Liver (tissue), 9 donors: ENCODE measurements around the gene HBG1. TPM values are rescaled to one million over a fixed set of nuclear protein-coding genes. Genes with fewer than 3 reads are reported as not detected.

Experiments
- DNase-seq: peaks from one replicate; pipeline ENCODE4 v3.0.0-alpha.2; 2017; ENCODE audit warnings: low spot score
- H3K27ac ChIP-seq, 2 donors: one replicate each; pipeline ENCODE4 v1.7.0; 2013; ENCODE audit warnings: inconsistent platforms in 2 of 2, low read length in 2 of 2, control low read depth in 1 of 2, low read depth in 1 of 2, mild to moderate bottlenecking in 1 of 2
- H3K27me3 ChIP-seq, 4 donors: one replicate each; pipeline versions ENCODE4 v1.6.1 to v1.7.0; 2013; ENCODE audit warnings: low read length in 3 of 4, inconsistent platforms in 1 of 4, mild to moderate bottlenecking in 1 of 4, moderate library complexity in 1 of 4; ENCODE audit not compliant: control insufficient read depth in 4 of 4, insufficient read depth in 4 of 4
- H3K36me3 ChIP-seq, 4 donors: one replicate each; pipeline versions ENCODE4 v1.6.1 to v1.7.0; 2013; ENCODE audit warnings: low read length in 3 of 4, mild to moderate bottlenecking in 3 of 4, low read depth in 1 of 4, moderate library complexity in 1 of 4; ENCODE audit not compliant: control insufficient read depth in 4 of 4, insufficient read depth in 3 of 4
- H3K4me1 ChIP-seq, 4 donors: one replicate each; pipeline versions ENCODE4 v1.6.1 to v1.7.0; 2013; ENCODE audit warnings: low read length in 3 of 4, mild to moderate bottlenecking in 3 of 4, moderate library complexity in 1 of 4; ENCODE audit not compliant: control insufficient read depth in 4 of 4, insufficient read depth in 4 of 4
- H3K4me3 ChIP-seq, 3 donors: one replicate each; pipeline versions ENCODE4 v1.6.1 to v1.7.0; 2013; ENCODE audit warnings: low read length in 3 of 3, control low read depth in 1 of 3, low read depth in 1 of 3, mild to moderate bottlenecking in 1 of 3
- H3K9ac ChIP-seq, 2 donors: one replicate each; pipeline ENCODE4 v1.7.0; 2013; ENCODE audit warnings: low read length in 2 of 2, mild to moderate bottlenecking in 2 of 2, moderate library complexity in 2 of 2, control low read depth in 1 of 2, low read depth in 1 of 2
- H3K9me3 ChIP-seq, 4 donors: one replicate each; pipeline versions ENCODE4 v1.6.1 to v1.7.0; 2013; ENCODE audit warnings: low read length in 3 of 4; ENCODE audit not compliant: control insufficient read depth in 4 of 4
- FOXA1 ChIP-seq: IDR thresholded peaks from 2 replicates; pipeline ENCODE4 v1.6.1; 2016; ENCODE audit warnings: antibody characterized with exemption
- FOXA2 ChIP-seq: IDR thresholded peaks from 2 replicates; pipeline ENCODE4 v1.6.1; 2016; ENCODE audit warnings: antibody characterized with exemption
- GABPA ChIP-seq, 2 donors: IDR thresholded peaks in 1 of 2; conservative IDR thresholded peaks in 1 of 2; 2 replicates each; pipeline ENCODE4 v1.6.1; 2016; ENCODE audit warnings: antibody characterized with exemption in 2 of 2, mild to moderate bottlenecking in 1 of 2, moderate library complexity in 1 of 2
- HNF4A ChIP-seq, 2 donors: conservative IDR thresholded peaks; 2 replicates each; pipeline ENCODE4 v1.6.1; 2016; ENCODE audit warnings: antibody characterized with exemption in 2 of 2, mild to moderate bottlenecking in 2 of 2
- HNF4G ChIP-seq: IDR thresholded peaks from 2 replicates; pipeline ENCODE4 v1.6.1; 2016; ENCODE audit warnings: antibody characterized with exemption
- JUND ChIP-seq, 2 donors: IDR thresholded peaks; 2 replicates each; pipeline ENCODE4 v1.6.1; 2016; ENCODE audit warnings: antibody characterized with exemption in 2 of 2
- NR2F2 ChIP-seq: IDR thresholded peaks from 2 replicates; pipeline ENCODE4 v1.6.1; 2016; ENCODE audit warnings: antibody characterized with exemption
- RAD21 ChIP-seq, 2 donors: IDR thresholded peaks; 2 replicates each; pipeline ENCODE4 v1.6.1; 2016; ENCODE audit warnings: antibody characterized with exemption in 2 of 2, mild to moderate bottlenecking in 2 of 2
- RXRA ChIP-seq, 2 donors: IDR thresholded peaks; 2 replicates each; pipeline ENCODE4 v1.6.1; 2017 to 2018; ENCODE audit warnings: antibody characterized with exemption in 2 of 2, mild to moderate bottlenecking in 1 of 2
- SP1 ChIP-seq: IDR thresholded peaks from 2 replicates; pipeline ENCODE4 v1.6.1; 2018; ENCODE audit warnings: antibody characterized with exemption, mild to moderate bottlenecking
- TAF1 ChIP-seq: conservative IDR thresholded peaks from 2 replicates; pipeline ENCODE4 v1.6.1; 2016; ENCODE audit warnings: antibody characterized with exemption, mild to moderate bottlenecking
- YY1 ChIP-seq: IDR thresholded peaks from 2 replicates; pipeline ENCODE4 v1.6.1; 2016; ENCODE audit warnings: antibody characterized with exemption, mild to moderate bottlenecking
- WGBS: extraction: QIAGEN DNeasy Blood & Tissue Kit; methylation state at CpG from one replicate; pipeline ENCODE4 v1.1.7; 2013; 5-methylcytosine and 5-hydroxymethylcytosine counted together
- polyA plus RNA-seq, 2 donors: library from polyadenylated mRNA; stranded (reverse) in 1 of 2; unstranded in 1 of 2; fragments of 200-250 nt in 1 of 2; fragments of >200 nt in 1 of 2; fragmentation: Nextera tagmentation in 1 of 2; extraction: Ambion mirVana in 1 of 2; gene quantifications; one replicate each; pipeline versions ENCODE4 v1.2.1 to v1.2.3, GENCODE V29; 2013 to 2015
- total RNA-seq, 2 donors: library from RNA; depleted of rRNA; stranded (reverse); fragments of >200 nt; gene quantifications; one replicate each; pipeline ENCODE4 v1.2.3, GENCODE V29; 2014
- TF ChIP-seq, protein P1 (sequence below): IDR thresholded peaks from 2 replicates; pipeline ENCODE4 v1.6.1; 2016; ENCODE audit warnings: antibody characterized with exemption
- TF ChIP-seq, protein P2 (sequence below): IDR thresholded peaks from 2 replicates; pipeline ENCODE4 v1.6.1; 2016; ENCODE audit warnings: antibody characterized with exemption
- TF ChIP-seq, protein P3 (sequence below): IDR thresholded peaks from 2 replicates; pipeline ENCODE4 v1.6.1; 2016; ENCODE audit warnings: antibody characterized with exemption
- TF ChIP-seq, protein P4 (sequence below): IDR thresholded peaks from 2 replicates; pipeline ENCODE4 v1.6.1; 2016; ENCODE audit warnings: antibody characterized with exemption, mild to moderate bottlenecking
- TF ChIP-seq, protein P5 (sequence below): fragments of 150-350 bp; IDR thresholded peaks from 2 replicates; pipeline ENCODE4 v1.5.1; 2017; ENCODE audit warnings: improper control_type of control experiment, low read depth, low read length; ENCODE audit not compliant: missing input control
- donor health status: healthy.
- donor health status: healthy.
- donor health status: healthy.
- donor health status: healthy.
- donor health status: healthy.

The HBG1 gene
- total and polyA plus RNA-seq, 4 donors: 75.1 TPM; not detected in 3

DNA sequence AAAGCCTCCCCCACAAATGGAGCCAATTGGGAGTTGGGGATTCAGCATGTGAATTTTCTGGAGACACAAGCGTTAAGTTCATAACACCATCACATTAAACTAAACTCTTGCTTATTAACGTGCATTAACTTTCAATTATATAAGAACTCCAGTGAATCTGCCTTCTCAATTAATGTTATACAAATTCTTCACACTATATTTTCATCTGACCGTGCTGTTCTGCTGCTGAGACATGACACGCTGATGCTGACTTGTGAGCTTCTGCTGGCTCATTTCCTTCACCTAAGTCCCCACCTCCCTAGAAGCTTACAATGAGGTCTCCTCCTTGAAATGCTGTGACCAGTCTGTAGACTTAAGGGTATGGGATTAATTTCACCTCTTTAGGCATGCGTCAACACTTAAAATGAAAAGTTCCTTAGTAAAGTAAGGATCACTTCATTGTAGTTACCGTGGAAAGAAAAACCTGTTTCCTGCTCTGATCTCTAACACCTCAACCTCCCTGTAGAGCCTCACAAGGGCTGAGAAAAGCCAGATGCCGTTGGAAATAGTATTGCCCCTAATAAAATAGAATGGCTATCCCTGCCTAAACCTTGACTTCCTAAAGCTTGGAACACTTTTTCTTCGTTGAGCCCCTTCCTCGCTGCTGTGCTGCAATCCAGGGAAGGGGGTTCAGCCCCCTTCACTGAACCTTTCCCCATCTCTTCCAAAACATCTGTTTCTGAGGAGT is 2.7 kb upstream of the HBG1 start:
- no peaks in the 10 kb centered on the region for H3K4me1 ChIP-seq
- H3K9ac ChIP-seq: no peak overlapping the region
- no peak overlapping the region for H3K27ac ChIP-seq
- 67% methylated on average over 9 of the region's 9 CpGs for WGBS
- TF ChIP-seq FOXA1 (no peak), TAF1 (no peak), RAD21 (IDR thresholded peaks at IDR 0.05) (no peak), YY1 (no peak), JUND (IDR thresholded peaks at IDR 0.05) (no peak), RXRA (IDR thresholded peaks at IDR 0.05) (no peak), HNF4G (no peak), NR2F2 (no peak), FOXA2 (no peak)
- TF ChIP-seq, protein P1, sequence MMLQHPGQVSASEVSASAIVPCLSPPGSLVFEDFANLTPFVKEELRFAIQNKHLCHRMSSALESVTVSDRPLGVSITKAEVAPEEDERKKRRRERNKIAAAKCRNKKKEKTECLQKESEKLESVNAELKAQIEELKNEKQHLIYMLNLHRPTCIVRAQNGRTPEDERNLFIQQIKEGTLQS: no peak
- TF ChIP-seq, protein P2, sequence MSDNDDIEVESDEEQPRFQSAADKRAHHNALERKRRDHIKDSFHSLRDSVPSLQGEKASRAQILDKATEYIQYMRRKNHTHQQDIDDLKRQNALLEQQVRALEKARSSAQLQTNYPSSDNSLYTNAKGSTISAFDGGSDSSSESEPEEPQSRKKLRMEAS: no peak
- TF ChIP-seq, protein P3, sequence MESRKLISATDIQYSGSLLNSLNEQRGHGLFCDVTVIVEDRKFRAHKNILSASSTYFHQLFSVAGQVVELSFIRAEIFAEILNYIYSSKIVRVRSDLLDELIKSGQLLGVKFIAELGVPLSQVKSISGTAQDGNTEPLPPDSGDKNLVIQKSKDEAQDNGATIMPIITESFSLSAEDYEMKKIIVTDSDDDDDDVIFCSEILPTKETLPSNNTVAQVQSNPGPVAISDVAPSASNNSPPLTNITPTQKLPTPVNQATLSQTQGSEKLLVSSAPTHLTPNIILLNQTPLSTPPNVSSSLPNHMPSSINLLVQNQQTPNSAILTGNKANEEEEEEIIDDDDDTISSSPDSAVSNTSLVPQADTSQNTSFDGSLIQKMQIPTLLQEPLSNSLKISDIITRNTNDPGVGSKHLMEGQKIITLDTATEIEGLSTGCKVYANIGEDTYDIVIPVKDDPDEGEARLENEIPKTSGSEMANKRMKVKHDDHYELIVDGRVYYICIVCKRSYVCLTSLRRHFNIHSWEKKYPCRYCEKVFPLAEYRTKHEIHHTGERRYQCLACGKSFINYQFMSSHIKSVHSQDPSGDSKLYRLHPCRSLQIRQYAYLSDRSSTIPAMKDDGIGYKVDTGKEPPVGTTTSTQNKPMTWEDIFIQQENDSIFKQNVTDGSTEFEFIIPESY: no peak
- TF ChIP-seq, protein P4, sequence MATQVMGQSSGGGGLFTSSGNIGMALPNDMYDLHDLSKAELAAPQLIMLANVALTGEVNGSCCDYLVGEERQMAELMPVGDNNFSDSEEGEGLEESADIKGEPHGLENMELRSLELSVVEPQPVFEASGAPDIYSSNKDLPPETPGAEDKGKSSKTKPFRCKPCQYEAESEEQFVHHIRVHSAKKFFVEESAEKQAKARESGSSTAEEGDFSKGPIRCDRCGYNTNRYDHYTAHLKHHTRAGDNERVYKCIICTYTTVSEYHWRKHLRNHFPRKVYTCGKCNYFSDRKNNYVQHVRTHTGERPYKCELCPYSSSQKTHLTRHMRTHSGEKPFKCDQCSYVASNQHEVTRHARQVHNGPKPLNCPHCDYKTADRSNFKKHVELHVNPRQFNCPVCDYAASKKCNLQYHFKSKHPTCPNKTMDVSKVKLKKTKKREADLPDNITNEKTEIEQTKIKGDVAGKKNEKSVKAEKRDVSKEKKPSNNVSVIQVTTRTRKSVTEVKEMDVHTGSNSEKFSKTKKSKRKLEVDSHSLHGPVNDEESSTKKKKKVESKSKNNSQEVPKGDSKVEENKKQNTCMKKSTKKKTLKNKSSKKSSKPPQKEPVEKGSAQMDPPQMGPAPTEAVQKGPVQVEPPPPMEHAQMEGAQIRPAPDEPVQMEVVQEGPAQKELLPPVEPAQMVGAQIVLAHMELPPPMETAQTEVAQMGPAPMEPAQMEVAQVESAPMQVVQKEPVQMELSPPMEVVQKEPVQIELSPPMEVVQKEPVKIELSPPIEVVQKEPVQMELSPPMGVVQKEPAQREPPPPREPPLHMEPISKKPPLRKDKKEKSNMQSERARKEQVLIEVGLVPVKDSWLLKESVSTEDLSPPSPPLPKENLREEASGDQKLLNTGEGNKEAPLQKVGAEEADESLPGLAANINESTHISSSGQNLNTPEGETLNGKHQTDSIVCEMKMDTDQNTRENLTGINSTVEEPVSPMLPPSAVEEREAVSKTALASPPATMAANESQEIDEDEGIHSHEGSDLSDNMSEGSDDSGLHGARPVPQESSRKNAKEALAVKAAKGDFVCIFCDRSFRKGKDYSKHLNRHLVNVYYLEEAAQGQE: no peak
- no peaks in the 10 kb centered on the region for H3K9me3 ChIP-seq
- H3K4me3 ChIP-seq: no peak overlapping the region
- H3K36me3 ChIP-seq: no peaks in the 10 kb centered on the region
- peak; percentile 55 for DNase-seq
- peaks cover 0 to 15% (median 0%) of the 10 kb centered on the region in 4 donors for H3K27me3 ChIP-seq

DNA sequence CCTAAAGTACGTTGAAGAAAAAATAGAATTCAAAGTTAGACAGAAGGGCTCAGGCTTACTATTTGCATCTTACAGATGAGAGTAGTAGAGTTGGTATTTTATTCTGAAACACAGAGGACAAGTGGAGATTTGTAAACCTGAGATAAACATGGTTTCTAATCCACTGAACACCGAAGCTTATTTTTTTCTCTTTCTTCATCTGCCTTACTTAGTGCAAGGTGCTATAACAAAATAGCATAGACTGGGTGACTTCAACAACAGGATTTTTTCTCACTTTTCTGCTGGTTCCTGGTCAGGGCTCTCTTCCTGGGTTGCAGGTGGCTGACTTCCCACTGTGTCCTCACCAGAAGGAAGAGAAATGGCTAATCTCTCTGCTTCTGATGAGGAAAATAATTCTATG is 2.1 kb upstream of the HBG1 start:
- no peaks in the 10 kb centered on the region for H3K9me3 ChIP-seq
- no peaks in the 10 kb centered on the region for H3K36me3 ChIP-seq
- H3K4me1 ChIP-seq: no peaks in the 10 kb centered on the region
- DNase-seq: peak; percentile 45
- H3K4me3 ChIP-seq: no peak overlapping the region
- WGBS: 23% methylated on average over 2 of the region's 2 CpGs
- no peak overlapping the region for H3K9ac ChIP-seq
- H3K27ac ChIP-seq: no peak overlapping the region
- H3K27me3 ChIP-seq: peaks cover 0 to 15% (median 0%) of the 10 kb centered on the region in 4 donors
- TF ChIP-seq, protein P5, sequence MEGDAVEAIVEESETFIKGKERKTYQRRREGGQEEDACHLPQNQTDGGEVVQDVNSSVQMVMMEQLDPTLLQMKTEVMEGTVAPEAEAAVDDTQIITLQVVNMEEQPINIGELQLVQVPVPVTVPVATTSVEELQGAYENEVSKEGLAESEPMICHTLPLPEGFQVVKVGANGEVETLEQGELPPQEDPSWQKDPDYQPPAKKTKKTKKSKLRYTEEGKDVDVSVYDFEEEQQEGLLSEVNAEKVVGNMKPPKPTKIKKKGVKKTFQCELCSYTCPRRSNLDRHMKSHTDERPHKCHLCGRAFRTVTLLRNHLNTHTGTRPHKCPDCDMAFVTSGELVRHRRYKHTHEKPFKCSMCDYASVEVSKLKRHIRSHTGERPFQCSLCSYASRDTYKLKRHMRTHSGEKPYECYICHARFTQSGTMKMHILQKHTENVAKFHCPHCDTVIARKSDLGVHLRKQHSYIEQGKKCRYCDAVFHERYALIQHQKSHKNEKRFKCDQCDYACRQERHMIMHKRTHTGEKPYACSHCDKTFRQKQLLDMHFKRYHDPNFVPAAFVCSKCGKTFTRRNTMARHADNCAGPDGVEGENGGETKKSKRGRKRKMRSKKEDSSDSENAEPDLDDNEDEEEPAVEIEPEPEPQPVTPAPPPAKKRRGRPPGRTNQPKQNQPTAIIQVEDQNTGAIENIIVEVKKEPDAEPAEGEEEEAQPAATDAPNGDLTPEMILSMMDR: no peak
- no peak for TF ChIP-seq SP1
- TF ChIP-seq, protein P3: no peak
- TF ChIP-seq NR2F2: no peak
- no peak for TF ChIP-seq RAD21 (IDR thresholded peaks at IDR 0.05)
- TF ChIP-seq HNF4G: no peak
- TF ChIP-seq YY1: no peak
- TF ChIP-seq, protein P4: no peak
- TF ChIP-seq, protein P2: no peak
- TF ChIP-seq GABPA (IDR thresholded peaks at IDR 0.05 in 1 of 2, conservative IDR thresholded peaks at IDR 0.05 in 1 of 2): no peak
- TF ChIP-seq HNF4A (conservative IDR thresholded peaks at IDR 0.05): no peak
